Breast epithelium (tissue), 4 donors: ENCODE measurements around the gene PRPF40A. TPM values are rescaled to one million over a fixed set of nuclear protein-coding genes. Genes with fewer than 3 reads are reported as not detected.

ENCODE experiments used
- DNase-seq, 2 donors: peaks; one replicate each; pipeline ENCODE4 v3.0.0-alpha.2; 2019; ENCODE audit warnings: low spot score in 2 of 2
- H3K27ac ChIP-seq, 2 donors: fragments of 200-600 bp; sonication (generic) in 1 of 2; one replicate each; pipeline ENCODE4 v1.5.1; 2016 to 2019; ENCODE audit warnings: mild to moderate bottlenecking in 1 of 2
- H3K27me3 ChIP-seq, 2 donors: fragments of 200-600 bp; sonication (generic) in 1 of 2; one replicate each; pipeline versions ENCODE4 v1.5.1 to v1.6.0; 2017 to 2019; ENCODE audit warnings: control low read depth in 1 of 2, mild to moderate bottlenecking in 1 of 2
- H3K36me3 ChIP-seq: fragments of 200-600 bp; one replicate; pipeline ENCODE4 v1.5.1; 2019
- H3K4me1 ChIP-seq, 2 donors: fragments of 200-600 bp; sonication (generic); one replicate each; pipeline ENCODE4 v1.5.1; 2016 to 2019; ENCODE audit warnings: control low read depth in 1 of 2
- H3K4me3 ChIP-seq, 3 donors: fragments of 200-600 bp; sonication (generic); 1 replicate in 2 of 3; 2 replicates in 1 of 3; pipeline ENCODE4 v1.5.1; 2016 to 2019; ENCODE audit warnings: mild to moderate bottlenecking in 3 of 3, moderate library complexity in 2 of 3
- H3K9me3 ChIP-seq, 2 donors: fragments of 200-600 bp; sonication (generic) in 1 of 2; one replicate each; pipeline ENCODE4 v1.5.1; 2016 to 2019; ENCODE audit warnings: control low read depth in 1 of 2
- POLR2A ChIP-seq: fragments of 450-650 bp; IDR thresholded peaks from one replicate; pipeline ENCODE4 v1.6.1; 2016; ENCODE audit warnings: antibody characterized with exemption, mild to moderate bottlenecking, moderate library complexity
- POLR2AphosphoS5 ChIP-seq, 3 donors: sonication (generic); formaldehyde crosslinking; IDR thresholded peaks; one replicate each; pipeline ENCODE4 v1.6.1; 2017; ENCODE audit warnings: antibody characterized with exemption in 3 of 3
- intact Hi-C: fragments of 100-400 bp; cut with DNase I; formaldehyde crosslinking; loops from one replicate; pipeline ENCODE4 v1.15.1; 2023; ENCODE audit warnings: low total_unique reads
- total RNA-seq, 3 donors: library from RNA; depleted of rRNA; stranded (reverse); fragments of >200 nt; gene quantifications; one replicate each; pipeline ENCODE4 v1.1.0, GENCODE V29; 2016
- TF ChIP-seq, protein P1 (sequence below), 3 donors: fragments of 450-650 bp; IDR thresholded peaks; one replicate each; pipeline ENCODE4 v1.5.1; 2016 to 2017; ENCODE audit warnings: antibody characterized with exemption in 3 of 3, mild to moderate bottlenecking in 3 of 3, moderate library complexity in 3 of 3

The PRPF40A gene
- total RNA-seq, 3 donors from 2014 or later: 81.8 to 131 (median 107) TPM

DNA sequence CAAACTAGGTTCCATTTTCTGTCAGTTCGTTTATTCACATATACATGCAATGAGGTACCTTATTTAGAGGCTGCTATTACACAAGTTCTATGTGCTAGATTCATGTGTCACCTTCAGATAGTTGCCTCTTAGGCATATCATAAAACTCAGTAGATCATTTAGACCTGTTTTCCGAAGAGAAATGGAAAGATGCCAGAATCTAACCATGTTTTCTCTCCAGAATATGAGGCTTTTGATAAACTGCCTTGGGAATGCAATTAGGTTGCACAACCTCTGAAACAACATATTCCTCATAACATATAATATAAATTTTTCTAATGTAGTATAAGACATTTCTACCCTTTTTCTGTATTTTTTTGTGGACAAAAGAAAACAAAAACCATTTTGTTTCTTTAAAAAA lies 108.1 kb downstream of the PRPF40A start:
- Histone ChIP-seq H3K27me3 (no peaks in the 10 kb centered on the region), H3K9me3 (no peaks in the 10 kb centered on the region), H3K27ac (no peak overlapping the region), H3K4me1 (no peaks in the 10 kb centered on the region), H3K36me3 (no peaks in the 10 kb centered on the region), H3K4me3 (no peak overlapping the region)
- no peak for DNase-seq
- intact Hi-C loops: no loop called here
- TF ChIP-seq POLR2AphosphoS5 (IDR thresholded peaks at IDR 0.05) (no peak), POLR2A (no peak)
- TF ChIP-seq, protein P1, sequence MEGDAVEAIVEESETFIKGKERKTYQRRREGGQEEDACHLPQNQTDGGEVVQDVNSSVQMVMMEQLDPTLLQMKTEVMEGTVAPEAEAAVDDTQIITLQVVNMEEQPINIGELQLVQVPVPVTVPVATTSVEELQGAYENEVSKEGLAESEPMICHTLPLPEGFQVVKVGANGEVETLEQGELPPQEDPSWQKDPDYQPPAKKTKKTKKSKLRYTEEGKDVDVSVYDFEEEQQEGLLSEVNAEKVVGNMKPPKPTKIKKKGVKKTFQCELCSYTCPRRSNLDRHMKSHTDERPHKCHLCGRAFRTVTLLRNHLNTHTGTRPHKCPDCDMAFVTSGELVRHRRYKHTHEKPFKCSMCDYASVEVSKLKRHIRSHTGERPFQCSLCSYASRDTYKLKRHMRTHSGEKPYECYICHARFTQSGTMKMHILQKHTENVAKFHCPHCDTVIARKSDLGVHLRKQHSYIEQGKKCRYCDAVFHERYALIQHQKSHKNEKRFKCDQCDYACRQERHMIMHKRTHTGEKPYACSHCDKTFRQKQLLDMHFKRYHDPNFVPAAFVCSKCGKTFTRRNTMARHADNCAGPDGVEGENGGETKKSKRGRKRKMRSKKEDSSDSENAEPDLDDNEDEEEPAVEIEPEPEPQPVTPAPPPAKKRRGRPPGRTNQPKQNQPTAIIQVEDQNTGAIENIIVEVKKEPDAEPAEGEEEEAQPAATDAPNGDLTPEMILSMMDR (IDR thresholded peaks at IDR 0.05): no peak

DNA sequence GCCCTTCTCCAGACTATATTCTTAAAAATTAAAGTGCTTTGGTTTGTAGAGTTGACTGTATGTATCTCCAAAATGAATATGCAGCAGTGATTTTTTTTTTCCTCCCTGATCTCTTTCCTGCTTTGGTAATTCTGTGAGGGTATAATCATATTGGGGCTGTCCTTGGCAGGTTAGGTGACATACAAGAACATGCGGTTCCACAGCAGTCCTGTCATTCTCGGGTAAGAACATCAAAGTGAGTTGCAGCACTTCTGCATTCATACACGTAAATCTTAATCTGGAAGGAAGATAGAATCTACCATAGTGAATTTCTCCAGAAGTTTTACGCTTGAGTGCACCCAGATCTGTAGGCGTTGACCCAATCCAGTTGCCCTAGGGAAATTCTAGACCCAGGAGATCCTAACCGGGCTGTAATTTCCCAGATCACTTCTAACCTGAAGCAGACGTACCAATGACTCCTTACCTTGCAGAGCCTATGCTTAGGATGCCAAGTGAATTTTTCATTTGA lies 109.4 kb downstream of the PRPF40A start:
- no peaks in the 10 kb centered on the region for H3K9me3 ChIP-seq
- H3K27me3 ChIP-seq: no peaks in the 10 kb centered on the region
- no peak overlapping the region for H3K4me3 ChIP-seq
- no peak for TF ChIP-seq POLR2AphosphoS5 (IDR thresholded peaks at IDR 0.05)
- no peaks in the 10 kb centered on the region for H3K36me3 ChIP-seq
- no peak for DNase-seq
- intact Hi-C loops: no loop called here
- no peaks in the 10 kb centered on the region for H3K4me1 ChIP-seq
- no peak overlapping the region for H3K27ac ChIP-seq

- H3K4me1 ChIP-seq: no peaks in the 10 kb centered on the region
- H3K4me3 ChIP-seq: no peak overlapping the region
- DNase-seq: no peak
- no peak for TF ChIP-seq POLR2AphosphoS5 (IDR thresholded peaks at IDR 0.05)
- no peak for TF ChIP-seq POLR2A
- TF ChIP-seq, protein P1 (IDR thresholded peaks at IDR 0.05): no peak
- intact Hi-C loops: no loop called here
- H3K9me3 ChIP-seq: no peaks in the 10 kb centered on the region
- H3K36me3 ChIP-seq: no peaks in the 10 kb centered on the region
- no peaks in the 10 kb centered on the region for H3K27me3 ChIP-seq
- H3K27ac ChIP-seq: no peak overlapping the region
Measured at GRCh38 chr2:152606941-152607340, 110.3 kb downstream of the PRPF40A start.

DNA sequence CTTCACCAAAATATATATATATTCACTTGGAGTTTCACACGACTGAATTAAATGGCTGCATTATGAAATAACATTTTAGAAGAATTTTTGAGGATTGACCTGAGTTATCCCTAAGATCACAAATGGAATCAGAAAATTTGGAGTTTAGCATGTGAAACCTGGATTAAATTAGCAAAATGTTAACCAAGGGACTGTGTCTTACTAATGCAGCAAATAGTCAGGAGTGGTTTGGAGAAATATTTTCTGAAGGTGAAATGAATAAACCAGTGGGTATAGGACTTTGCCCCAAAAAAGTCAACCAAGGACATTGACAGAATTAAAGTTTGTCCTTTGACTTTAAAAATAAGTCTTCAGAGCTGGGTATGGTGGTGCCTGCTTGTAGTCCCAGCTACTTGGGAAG lies 111.2 kb downstream of the PRPF40A start:
- Histone ChIP-seq H3K36me3 (no peaks in the 10 kb centered on the region), H3K4me1 (no peaks in the 10 kb centered on the region), H3K27me3 (no peaks in the 10 kb centered on the region), H3K9me3 (no peaks in the 10 kb centered on the region), H3K27ac (no peak overlapping the region), H3K4me3 (no peak overlapping the region)
- no peak for DNase-seq
- TF ChIP-seq, protein P1 (IDR thresholded peaks at IDR 0.05): no peak
- TF ChIP-seq POLR2AphosphoS5 (IDR thresholded peaks at IDR 0.05) (no peak), POLR2A (no peak)
- intact Hi-C loops: no loop called here

DNA sequence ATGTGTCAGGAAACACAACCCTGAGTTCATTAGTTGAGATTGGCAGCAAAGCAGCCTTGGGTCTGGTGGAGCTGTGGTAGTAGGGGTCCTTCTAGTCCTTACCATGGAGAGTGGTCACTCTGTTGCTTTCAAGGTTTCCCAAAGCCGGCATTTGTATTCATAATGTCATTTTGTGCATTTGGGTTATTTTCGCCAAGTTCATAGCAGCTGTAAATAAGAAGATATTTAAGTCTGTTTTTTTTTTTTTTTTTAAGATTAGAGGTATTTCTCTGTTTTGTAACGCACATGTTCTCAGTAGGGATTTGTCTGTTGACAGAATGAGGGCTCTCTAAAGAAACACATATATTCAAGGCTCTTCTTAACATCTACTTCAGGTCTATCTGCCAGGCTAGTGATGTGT lies 114.1 kb downstream of the PRPF40A start:
- intact Hi-C loops: no loop called here
- no peak overlapping the region for H3K27ac ChIP-seq
- DNase-seq: no peak
- H3K4me1 ChIP-seq: no peaks in the 10 kb centered on the region
- no peaks in the 10 kb centered on the region for H3K36me3 ChIP-seq
- H3K4me3 ChIP-seq: no peak overlapping the region
- H3K9me3 ChIP-seq: no peaks in the 10 kb centered on the region
- TF ChIP-seq POLR2A (no peak), POLR2AphosphoS5 (IDR thresholded peaks at IDR 0.05) (no peak)
- TF ChIP-seq, protein P1 (IDR thresholded peaks at IDR 0.05): no peak
- H3K27me3 ChIP-seq: no peaks in the 10 kb centered on the region

DNA sequence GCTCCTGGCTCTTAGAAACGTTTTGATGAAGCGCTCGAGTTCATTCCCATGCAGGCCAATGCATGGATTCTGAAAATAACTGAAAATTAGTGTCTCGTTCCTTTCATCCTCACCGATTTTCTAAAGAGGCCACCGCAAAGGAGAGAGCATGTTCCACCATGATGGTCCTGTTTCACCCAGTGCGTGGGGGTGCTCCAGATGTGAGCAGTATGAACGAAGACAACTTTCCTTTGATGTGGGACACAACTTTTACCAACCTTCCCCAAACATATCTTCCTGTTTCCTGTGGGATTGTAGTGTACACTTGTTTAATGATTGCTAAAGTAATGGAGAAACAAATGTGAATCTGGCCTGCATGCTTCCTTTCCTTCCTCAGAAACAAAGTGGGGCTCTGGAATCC lies 114.5 kb downstream of the PRPF40A start:
- Histone ChIP-seq H3K27me3 (no peaks in the 10 kb centered on the region), H3K27ac (no peak overlapping the region), H3K36me3 (no peaks in the 10 kb centered on the region), H3K9me3 (no peaks in the 10 kb centered on the region), H3K4me3 (no peak overlapping the region), H3K4me1 (no peaks in the 10 kb centered on the region)
- no peak for DNase-seq
- intact Hi-C loops: no loop called here
- TF ChIP-seq POLR2A (no peak), POLR2AphosphoS5 (IDR thresholded peaks at IDR 0.05) (no peak)

Other genes starting within 250 kb of the PRPF40A start
- gene ARL6IP6, start 1.2 kb upstream of the PRPF40A start, total RNA-seq: 10 to 100 TPM; 16.6 to 28.4 (median 25.9) TPM